ENCODE measurements around the gene EPB41L5. TPM values are rescaled to one million over a fixed set of nuclear protein-coding genes. Genes with fewer than 3 reads are reported as not detected.

Gene EPB41L5
- polyA plus RNA-seq, 1 donor (not counting 4 experiments of a cell fraction or from before 2014, with no cell fraction given), result 17.8 TPM

- Histone ChIP-seq H3K4me2 (ENCODE audit: control insufficient read depth, extremely low read depth, insufficient read depth, low read depth, low read length) (no peak overlapping the region), H3K27ac (ENCODE audit: control insufficient read depth, insufficient read depth, low read length) (no peak overlapping the region), H3K9me1 (ENCODE audit: control insufficient read depth, extremely low read depth, insufficient read depth, low read length) (no peaks in the 10 kb centered on the region), H2AFZ (ENCODE audit: control insufficient read depth, low read length) (no peak overlapping the region), H3K9ac (ENCODE audit: control insufficient read depth, extremely low read depth, insufficient read depth, low read length) (no peak overlapping the region), H3K4me1 (ENCODE audit: control insufficient read depth, extremely low read depth, insufficient read depth, low read length) (no peaks in the 10 kb centered on the region), H4K20me1 (ENCODE audit: control insufficient read depth, extremely low read depth, insufficient read depth, low read length) (no peaks in the 10 kb centered on the region), H3K9me3 (ENCODE audit: control insufficient read depth, low read depth, low read length) (no peaks in the 10 kb centered on the region), H3K4me3 (ENCODE audit: control insufficient read depth in 2 of 3, extremely low read depth in 1 of 3, insufficient read depth in 2 of 3, low read depth in 1 of 3, low read length in 3 of 3) (no peak overlapping the region), H3K36me3 (ENCODE audit: control insufficient read depth in 2 of 2, extremely low read depth in 1 of 2, insufficient read depth in 2 of 2, low read length in 2 of 2) (peaks cover 0 to 4% of the 10 kb centered on the region in 2 experiments), H3K27me3 (ENCODE audit: control insufficient read depth, extremely low read depth, insufficient read depth, low read length) (no peaks in the 10 kb centered on the region), H3K79me2 (ENCODE audit: control insufficient read depth, insufficient read depth, low read length) (no peaks in the 10 kb centered on the region)
- FAIRE-seq, result no peak
- no peak for TF ChIP-seq CTCF (optimal IDR thresholded peaks at IDR 0.05 in 1 of 3, IDR thresholded peaks at IDR 0.05 in 1 of 3, conservative IDR thresholded peaks at IDR 0.05 in 1 of 3; ENCODE audit: extremely low read depth in 1 of 3, insufficient read depth in 2 of 3, low read length in 3 of 3)
- TF ChIP-seq EZH2 (IDR thresholded peaks at IDR 0.05; ENCODE audit: low read length), result no peak
- no peak for DNase-seq (ENCODE audit: low read depth, low spot score)
- dilution Hi-C loops (cut with MboI; ENCODE audit: extremely low pct_ligation_motif_present, low sequenced_read_pairs), result no loop called here
Observed at GRCh38 chr2:120094795-120095194, 81.9 kb downstream of the EPB41L5 start.

DNA sequence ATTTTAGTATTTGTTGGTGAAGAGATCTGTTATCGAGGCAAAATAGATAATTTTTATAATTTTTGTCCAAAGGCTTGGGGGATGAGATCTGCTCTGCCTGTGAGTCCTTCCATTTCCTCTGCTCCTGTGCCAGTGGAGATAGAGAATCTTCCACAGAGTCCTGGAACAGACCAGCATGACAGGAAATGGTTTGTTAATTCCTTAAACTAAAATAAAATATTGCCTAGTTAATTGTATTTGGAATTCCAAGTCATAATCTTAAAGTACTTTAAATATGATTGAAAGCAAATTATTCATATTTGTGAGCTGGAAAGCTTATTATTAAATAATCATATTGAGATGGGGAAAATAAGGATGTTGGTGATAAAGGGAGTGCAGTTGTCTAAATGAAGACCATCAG, 87.8 kb downstream of the EPB41L5 start:
- Histone ChIP-seq H3K4me1 (ENCODE audit: control insufficient read depth, extremely low read depth, insufficient read depth, low read length) (peaks cover 23% of the 10 kb centered on the region), H3K79me2 (ENCODE audit: control insufficient read depth, insufficient read depth, low read length) (no peaks in the 10 kb centered on the region), H3K27me3 (ENCODE audit: control insufficient read depth, extremely low read depth, insufficient read depth, low read length) (no peaks in the 10 kb centered on the region), H4K20me1 (ENCODE audit: control insufficient read depth, extremely low read depth, insufficient read depth, low read length) (no peaks in the 10 kb centered on the region), H3K4me2 (ENCODE audit: control insufficient read depth, extremely low read depth, insufficient read depth, low read depth, low read length) (no peak overlapping the region), H3K9me1 (ENCODE audit: control insufficient read depth, extremely low read depth, insufficient read depth, low read length) (no peaks in the 10 kb centered on the region), H3K9ac (ENCODE audit: control insufficient read depth, extremely low read depth, insufficient read depth, low read length) (no peak overlapping the region), H3K36me3 (ENCODE audit: control insufficient read depth in 2 of 2, extremely low read depth in 1 of 2, insufficient read depth in 2 of 2, low read length in 2 of 2) (no peaks in the 10 kb centered on the region), H3K4me3 (ENCODE audit: control insufficient read depth in 2 of 3, extremely low read depth in 1 of 3, insufficient read depth in 2 of 3, low read depth in 1 of 3, low read length in 3 of 3) (no peak overlapping the region), H3K27ac (ENCODE audit: control insufficient read depth, insufficient read depth, low read length) (no peak overlapping the region), H3K9me3 (ENCODE audit: control insufficient read depth, low read depth, low read length) (no peaks in the 10 kb centered on the region), H2AFZ (ENCODE audit: control insufficient read depth, low read length) (no peak overlapping the region)
- FAIRE-seq, result no peak
- dilution Hi-C loops (cut with MboI; ENCODE audit: extremely low pct_ligation_motif_present, low sequenced_read_pairs), result no loop called here
- TF ChIP-seq EZH2 (IDR thresholded peaks at IDR 0.05; ENCODE audit: low read length) (no peak), CTCF (optimal IDR thresholded peaks at IDR 0.05 in 1 of 3, IDR thresholded peaks at IDR 0.05 in 1 of 3, conservative IDR thresholded peaks at IDR 0.05 in 1 of 3; ENCODE audit: extremely low read depth in 1 of 3, insufficient read depth in 2 of 3, low read length in 3 of 3) (no peak)
- DNase-seq (ENCODE audit: low read depth, low spot score), result no peak

Data from keratinocyte (primary cell).